ENCODE data around the gene RUFY1.

The RUFY1 gene

DNA sequence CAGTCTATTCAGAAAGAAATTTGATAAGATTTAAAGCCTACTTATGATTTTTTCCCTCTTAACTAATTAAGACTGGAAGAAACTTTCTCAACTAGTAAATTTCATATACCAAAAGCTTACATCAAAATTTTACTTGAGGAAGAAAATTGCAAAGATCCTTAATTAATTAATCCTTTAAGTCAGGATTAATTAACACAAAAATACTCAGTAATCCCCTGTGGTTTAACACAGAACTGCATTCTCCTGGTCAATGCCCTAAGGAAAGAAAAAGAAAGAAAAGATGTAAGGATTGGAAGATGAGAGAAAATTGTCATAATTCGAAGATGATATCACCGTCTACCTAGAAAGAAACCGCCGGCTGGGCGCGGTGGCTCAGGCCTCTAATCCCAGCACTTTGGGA, 17.3 kb upstream of the RUFY1 start:
- no peak for TF ChIP-seq EZH2 (IDR thresholded peaks at IDR 0.05; ENCODE audit: borderline replicate concordance, low read depth, low read length, severe bottlenecking)
- TF ChIP-seq, protein P1, sequence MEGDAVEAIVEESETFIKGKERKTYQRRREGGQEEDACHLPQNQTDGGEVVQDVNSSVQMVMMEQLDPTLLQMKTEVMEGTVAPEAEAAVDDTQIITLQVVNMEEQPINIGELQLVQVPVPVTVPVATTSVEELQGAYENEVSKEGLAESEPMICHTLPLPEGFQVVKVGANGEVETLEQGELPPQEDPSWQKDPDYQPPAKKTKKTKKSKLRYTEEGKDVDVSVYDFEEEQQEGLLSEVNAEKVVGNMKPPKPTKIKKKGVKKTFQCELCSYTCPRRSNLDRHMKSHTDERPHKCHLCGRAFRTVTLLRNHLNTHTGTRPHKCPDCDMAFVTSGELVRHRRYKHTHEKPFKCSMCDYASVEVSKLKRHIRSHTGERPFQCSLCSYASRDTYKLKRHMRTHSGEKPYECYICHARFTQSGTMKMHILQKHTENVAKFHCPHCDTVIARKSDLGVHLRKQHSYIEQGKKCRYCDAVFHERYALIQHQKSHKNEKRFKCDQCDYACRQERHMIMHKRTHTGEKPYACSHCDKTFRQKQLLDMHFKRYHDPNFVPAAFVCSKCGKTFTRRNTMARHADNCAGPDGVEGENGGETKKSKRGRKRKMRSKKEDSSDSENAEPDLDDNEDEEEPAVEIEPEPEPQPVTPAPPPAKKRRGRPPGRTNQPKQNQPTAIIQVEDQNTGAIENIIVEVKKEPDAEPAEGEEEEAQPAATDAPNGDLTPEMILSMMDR (IDR thresholded peaks at IDR 0.05; ENCODE audit: borderline replicate concordance, extremely low read depth, low read length, poor library complexity, severe bottlenecking), result no peak
- no peaks in the 10 kb centered on the region for H3K27me3 ChIP-seq (ENCODE audit: insufficient read depth, low read length, poor library complexity)

DNA sequence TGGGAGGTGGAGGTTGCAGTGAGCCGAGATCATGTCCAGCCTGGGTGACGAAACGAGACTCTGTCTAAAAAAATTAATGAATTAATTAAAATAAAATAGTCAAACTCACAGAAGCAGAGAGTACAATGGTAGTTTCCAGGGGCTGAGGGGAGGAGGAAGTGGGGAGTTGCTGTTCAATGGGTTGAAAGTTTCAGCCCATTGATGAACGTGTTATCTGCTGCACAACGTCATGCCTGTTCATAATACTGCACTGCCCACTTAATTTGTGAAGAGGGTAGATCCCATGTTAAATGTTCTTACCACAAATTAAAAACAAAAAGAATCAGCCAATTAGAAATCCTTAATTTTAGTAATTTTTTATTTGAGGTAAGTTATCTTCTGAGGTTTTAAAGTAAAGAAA, 16.4 kb upstream of the RUFY1 start:
- Histone ChIP-seq H3K27me3 (ENCODE audit: insufficient read depth, low read length, poor library complexity) (no peaks in the 10 kb centered on the region), H3K9me3 (ENCODE audit: insufficient read depth, low read length, severe bottlenecking) (no peaks in the 10 kb centered on the region), H4K20me1 (ENCODE audit: insufficient read depth, low read length) (no peaks in the 10 kb centered on the region), H3K9ac (ENCODE audit: low read depth, low read length) (no peak overlapping the region), H3K4me1 (ENCODE audit: insufficient read depth, low read length) (peaks cover 31% of the 10 kb centered on the region), H2AFZ (ENCODE audit: low read depth, low read length) (no peak overlapping the region), H3K36me3 (ENCODE audit: insufficient read depth, low read length) (no peaks in the 10 kb centered on the region), H3K79me2 (ENCODE audit: insufficient read depth, low read length) (peaks cover 15% of the 10 kb centered on the region), H3K27ac (ENCODE audit: low read length) (no peak overlapping the region), H3K4me2 (ENCODE audit: insufficient read depth, low read length) (no peak overlapping the region), H3K4me3 (ENCODE audit: low read depth in 1 of 2, low read length in 2 of 2) (no peak overlapping the region)
- DNase-seq (no peak), ATAC-seq (ENCODE audit: insufficient read depth, low read depth) (no peak)
- TF ChIP-seq, protein P1 (IDR thresholded peaks at IDR 0.05; ENCODE audit: borderline replicate concordance, extremely low read depth, low read length, poor library complexity, severe bottlenecking), result no peak
- TF ChIP-seq EZH2 (IDR thresholded peaks at IDR 0.05; ENCODE audit: borderline replicate concordance, low read depth, low read length, severe bottlenecking), result no peak

More for the DNA sequence above, 17.3 kb upstream of the RUFY1 start:
- no peak overlapping the region for H3K27ac ChIP-seq (ENCODE audit: low read length)
- H3K4me2 ChIP-seq (ENCODE audit: insufficient read depth, low read length), result no peak overlapping the region
- no peak overlapping the region for H3K9ac ChIP-seq (ENCODE audit: low read depth, low read length)
- DNase-seq, result no peak
- no peaks in the 10 kb centered on the region for H3K36me3 ChIP-seq (ENCODE audit: insufficient read depth, low read length)
- H3K79me2 ChIP-seq (ENCODE audit: insufficient read depth, low read length), result peaks cover 15% of the 10 kb centered on the region
- no peaks in the 10 kb centered on the region for H3K9me3 ChIP-seq (ENCODE audit: insufficient read depth, low read length, severe bottlenecking)
- H3K4me3 ChIP-seq (ENCODE audit: low read depth in 1 of 2, low read length in 2 of 2), result no peak overlapping the region
- no peak overlapping the region for H2AFZ ChIP-seq (ENCODE audit: low read depth, low read length)
- H3K4me1 ChIP-seq (ENCODE audit: insufficient read depth, low read length), result peaks cover 31% of the 10 kb centered on the region
- no peak for ATAC-seq (ENCODE audit: insufficient read depth, low read depth)
- H4K20me1 ChIP-seq (ENCODE audit: insufficient read depth, low read length), result no peaks in the 10 kb centered on the region

DNA sequence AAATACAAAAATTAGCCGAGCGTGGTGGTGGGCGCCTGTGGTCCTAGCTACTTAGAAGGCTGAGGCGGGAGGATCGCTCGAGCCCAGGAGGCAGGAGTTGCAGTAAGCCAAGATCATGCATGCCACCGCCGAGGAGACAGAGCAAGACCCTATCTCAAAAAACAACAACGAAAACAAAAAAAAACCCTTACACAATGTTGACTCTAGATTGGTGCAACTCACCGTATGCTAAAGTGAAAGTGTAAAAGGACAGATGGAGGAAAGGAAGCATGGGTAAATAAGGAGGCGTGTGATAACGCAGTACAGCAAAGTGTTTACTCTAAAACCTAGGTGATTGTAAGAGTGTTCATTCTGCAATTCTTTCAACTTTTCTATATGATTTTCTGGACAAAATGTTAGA, 15.9 kb upstream of the RUFY1 start:
- TF ChIP-seq, protein P1 (IDR thresholded peaks at IDR 0.05; ENCODE audit: borderline replicate concordance, extremely low read depth, low read length, poor library complexity, severe bottlenecking), result no peak
- TF ChIP-seq EZH2 (IDR thresholded peaks at IDR 0.05; ENCODE audit: borderline replicate concordance, low read depth, low read length, severe bottlenecking), result no peak
- Histone ChIP-seq H3K27ac (ENCODE audit: low read length) (no peak overlapping the region), H3K9me3 (ENCODE audit: insufficient read depth, low read length, severe bottlenecking) (no peaks in the 10 kb centered on the region), H3K4me3 (ENCODE audit: low read depth in 1 of 2, low read length in 2 of 2) (no peak overlapping the region), H3K9ac (ENCODE audit: low read depth, low read length) (no peak overlapping the region), H2AFZ (ENCODE audit: low read depth, low read length) (no peak overlapping the region), H4K20me1 (ENCODE audit: insufficient read depth, low read length) (no peaks in the 10 kb centered on the region), H3K79me2 (ENCODE audit: insufficient read depth, low read length) (peaks cover 15% of the 10 kb centered on the region), H3K4me2 (ENCODE audit: insufficient read depth, low read length) (no peak overlapping the region), H3K27me3 (ENCODE audit: insufficient read depth, low read length, poor library complexity) (no peaks in the 10 kb centered on the region), H3K36me3 (ENCODE audit: insufficient read depth, low read length) (no peaks in the 10 kb centered on the region), H3K4me1 (ENCODE audit: insufficient read depth, low read length) (peaks cover 30% of the 10 kb centered on the region)
- ATAC-seq (ENCODE audit: insufficient read depth, low read depth) (no peak), DNase-seq (no peak)

DNA sequence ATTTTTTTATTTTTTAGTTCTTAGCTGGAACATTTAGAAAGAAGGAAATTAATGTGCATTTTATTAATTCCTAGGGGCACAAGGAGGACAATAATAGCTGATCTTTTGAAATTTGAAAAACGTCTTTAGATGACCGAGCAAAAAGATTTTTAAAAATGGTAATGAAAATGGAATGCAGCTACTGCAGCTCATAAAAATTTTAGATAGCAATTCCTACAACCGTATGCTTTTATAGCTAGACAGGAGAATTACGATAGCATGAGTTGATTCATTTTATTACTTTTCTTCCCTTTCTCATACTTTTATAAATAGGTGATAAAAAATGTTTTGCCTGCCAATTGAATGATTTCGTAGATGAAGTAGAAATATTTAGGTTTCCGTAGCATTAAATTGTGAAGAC, 13.7 kb upstream of the RUFY1 start:
- H3K9me3 ChIP-seq (ENCODE audit: insufficient read depth, low read length, severe bottlenecking), result no peaks in the 10 kb centered on the region

More for the DNA sequence above, 13.7 kb upstream of the RUFY1 start:
- H3K4me3 ChIP-seq (ENCODE audit: low read depth in 1 of 2, low read length in 2 of 2), result no peak overlapping the region
- H4K20me1 ChIP-seq (ENCODE audit: insufficient read depth, low read length), result no peaks in the 10 kb centered on the region
- TF ChIP-seq, protein P1 (IDR thresholded peaks at IDR 0.05; ENCODE audit: borderline replicate concordance, extremely low read depth, low read length, poor library complexity, severe bottlenecking), result no peak
- TF ChIP-seq EZH2 (IDR thresholded peaks at IDR 0.05; ENCODE audit: borderline replicate concordance, low read depth, low read length, severe bottlenecking), result no peak
- H3K27me3 ChIP-seq (ENCODE audit: insufficient read depth, low read length, poor library complexity), result no peaks in the 10 kb centered on the region
- H3K4me2 ChIP-seq (ENCODE audit: insufficient read depth, low read length), result no peak overlapping the region
- H3K27ac ChIP-seq (ENCODE audit: low read length), result no peak overlapping the region
- no peak overlapping the region for H2AFZ ChIP-seq (ENCODE audit: low read depth, low read length)
- DNase-seq, result no peak
- H3K9ac ChIP-seq (ENCODE audit: low read depth, low read length), result no peak overlapping the region
- ATAC-seq (ENCODE audit: insufficient read depth, low read depth), result no peak
- peaks cover 9% of the 10 kb centered on the region for H3K4me1 ChIP-seq (ENCODE audit: insufficient read depth, low read length)
- H3K79me2 ChIP-seq (ENCODE audit: insufficient read depth, low read length), result 0 out of 2 replicates have a peak, but pooled peaks cover under 1% of the 10 kb centered on the region
- H3K36me3 ChIP-seq (ENCODE audit: insufficient read depth, low read length), result no peaks in the 10 kb centered on the region

Data from DND-41 (cell line).